HG02759 (cell line): ENCODE measurements around the gene SFXN2.
"Not testable (repeated sequence)": the region's sequence is repeated elsewhere in the genome, so short reads cannot be mapped to it uniquely, and the experiment has no call there.

Experiments used
- ATAC-seq: cut with Tn5 transposase; IDR thresholded peaks from one replicate; pipeline ENCODE4 v1.9.1; 2021; ENCODE audit warnings: mild to moderate bottlenecking, moderate library complexity; ENCODE audit not compliant: unreplicated experiment

Gene SFXN2

GRCh38 chr10:102714621-102715455 is at the start of gene SFXN2:
TSS of gene SFXN2 (plus strand) at chr10:102714636. CDS start at chr10:102726637, 12,001 bp downstream.
- ATAC-seq, result peak; percentile 22

GRCh38 chr10:102665904-102666509 is 48.4 kb upstream of the SFXN2 start:
- ATAC-seq, result no peak

- ATAC-seq, result not testable (repeated sequence)
These were observed 47.0 kb upstream of the SFXN2 start for GRCh38 chr10:102667411-102667810.

- ATAC-seq, result no peak
These were observed 45.9 kb upstream of the SFXN2 start for GRCh38 chr10:102668326-102669107.

- no peak for ATAC-seq
These were observed 45.0 kb upstream of the SFXN2 start for GRCh38 chr10:102669206-102670064.

GRCh38 chr10:102670065-102670670 is 44.3 kb upstream of the SFXN2 start:
- ATAC-seq, result no peak

GRCh38 chr10:102670871-102671434 is 43.5 kb upstream of the SFXN2 start:
- no peak for ATAC-seq

GRCh38 chr10:102673236-102673818 is 41.1 kb upstream of the SFXN2 start:
- no peak for ATAC-seq

GRCh38 chr10:102673819-102674511 is 40.5 kb upstream of the SFXN2 start:
- ATAC-seq, result no peak

- ATAC-seq, result no peak
These were observed 39.9 kb upstream of the SFXN2 start for GRCh38 chr10:102674566-102674965.

GRCh38 chr10:102675011-102675665 is 39.3 kb upstream of the SFXN2 start:
- ATAC-seq, result no peak

GRCh38 chr10:102675666-102676533 is 38.5 kb upstream of the SFXN2 start:
- ATAC-seq, result no peak

GRCh38 chr10:102676534-102677315 is 37.7 kb upstream of the SFXN2 start:
- no peak for ATAC-seq

- no peak for ATAC-seq
These were observed 36.9 kb upstream of the SFXN2 start for GRCh38 chr10:102677331-102678067.

GRCh38 chr10:102678068-102678400 is 36.4 kb upstream of the SFXN2 start:
- ATAC-seq, result no peak

GRCh38 chr10:102678842-102679289 is 35.6 kb upstream of the SFXN2 start:
- ATAC-seq, result no peak
